HK-2 (cell line): ENCODE results near the gene MTIF3.

ENCODE experiments used
- DNase-seq: peaks from one replicate; pipeline ENCODE4 v3.0.0-alpha.2; 2018; ENCODE audit not compliant: unreplicated experiment

MTIF3 gene

GRCh38 chr13:27449936-27450828 lies at the start of gene MTIF3:
Gene MTIF3, minus strand, starts transcription at chr13:27450564. Its CDS starts 10,116 bp downstream, at chr13:27440448.
- DNase-seq: peak; percentile 84

- DNase-seq: no peak
Observed at GRCh38 chr13:27497563-27498230, 47.3 kb upstream of the MTIF3 start.

GRCh38 chr13:27496536-27497273 lies 46.3 kb upstream of the MTIF3 start:
- DNase-seq: no peak

GRCh38 chr13:27496006-27496405 lies 45.6 kb upstream of the MTIF3 start:
- no peak for DNase-seq

- DNase-seq: no peak
Observed at GRCh38 chr13:27495551-27495950, 45.2 kb upstream of the MTIF3 start.

- no peak for DNase-seq
Observed at GRCh38 chr13:27493981-27494380, 43.6 kb upstream of the MTIF3 start.

GRCh38 chr13:27489456-27489855 lies 39.1 kb upstream of the MTIF3 start:
- no peak for DNase-seq

- DNase-seq: no peak
Observed at GRCh38 chr13:27487776-27488175, 37.4 kb upstream of the MTIF3 start.

- DNase-seq: no peak
Observed at GRCh38 chr13:27483421-27483820, 33.1 kb upstream of the MTIF3 start.

GRCh38 chr13:27482983-27483382 lies 32.6 kb upstream of the MTIF3 start:
- DNase-seq: no peak

GRCh38 chr13:27481766-27482165 lies 31.4 kb upstream of the MTIF3 start:
- DNase-seq: peak; percentile 25

GRCh38 chr13:27476943-27477703 lies 26.8 kb upstream of the MTIF3 start:
- DNase-seq: no peak

- DNase-seq: no peak
Observed at GRCh38 chr13:27474751-27475268, 24.4 kb upstream of the MTIF3 start.

- DNase-seq: no peak
Observed at GRCh38 chr13:27472941-27473340, 22.6 kb upstream of the MTIF3 start.

- DNase-seq: no peak
Observed at GRCh38 chr13:27472441-27472840, 22.1 kb upstream of the MTIF3 start.

- no peak for DNase-seq
Observed at GRCh38 chr13:27470075-27470820, 19.9 kb upstream of the MTIF3 start.

GRCh38 chr13:27466513-27466912 lies 16.1 kb upstream of the MTIF3 start:
- no peak for DNase-seq

GRCh38 chr13:27465611-27466010 lies 15.2 kb upstream of the MTIF3 start:
- no peak for DNase-seq

- DNase-seq: no peak
Observed at GRCh38 chr13:27463500-27463899, 13.1 kb upstream of the MTIF3 start.

GRCh38 chr13:27461940-27462584 lies 11.7 kb upstream of the MTIF3 start:
- no peak for DNase-seq
